ENCODE data around the gene ZFAND3.

- TF ChIP-seq CTCF (IDR thresholded peaks at IDR 0.05; ENCODE audit: poor library complexity, severe bottlenecking) (no peak), POLR2AphosphoS5 (IDR thresholded peaks at IDR 0.05) (no peak), RAD21 (conservative IDR thresholded peaks at IDR 0.05) (no peak), SMC3 (conservative IDR thresholded peaks at IDR 0.05; ENCODE audit: poor library complexity) (no peak), REST (IDR thresholded peaks at IDR 0.05; ENCODE audit: borderline replicate concordance) (no peak), EZH2 (IDR thresholded peaks at IDR 0.05; ENCODE audit: borderline replicate concordance, insufficient read depth, low read length, poor library complexity, severe bottlenecking) (no peak), EP300 (conservative IDR thresholded peaks at IDR 0.05; ENCODE audit: poor library complexity, severe bottlenecking) (no peak), TAF1 (IDR thresholded peaks at IDR 0.05; ENCODE audit: low read depth) (no peak)
Observed at GRCh38 chr6:38045701-38046305, 226.3 kb downstream of the ZFAND3 start.

Data from neural cell (in vitro differentiated cells).